Jurkat, Clone E6-1 (cell line): ENCODE measurements around the gene CFDP1.
A peak's percentile ranks its signal among the peaks of the same experiment; 100 is the strongest.

Experiments used
- DNase-seq: peaks from one replicate; pipeline ENCODE4 v3.0.0-alpha.2; 2011; ENCODE audit warnings: low read depth, low spot score
- H3K4me3 ChIP-seq: 2 replicates; pipeline ENCODE4 v1.5.1; 2011; ENCODE audit warnings: mild to moderate bottlenecking, low read length, control low read depth, moderate library complexity

CFDP1 gene

DNA sequence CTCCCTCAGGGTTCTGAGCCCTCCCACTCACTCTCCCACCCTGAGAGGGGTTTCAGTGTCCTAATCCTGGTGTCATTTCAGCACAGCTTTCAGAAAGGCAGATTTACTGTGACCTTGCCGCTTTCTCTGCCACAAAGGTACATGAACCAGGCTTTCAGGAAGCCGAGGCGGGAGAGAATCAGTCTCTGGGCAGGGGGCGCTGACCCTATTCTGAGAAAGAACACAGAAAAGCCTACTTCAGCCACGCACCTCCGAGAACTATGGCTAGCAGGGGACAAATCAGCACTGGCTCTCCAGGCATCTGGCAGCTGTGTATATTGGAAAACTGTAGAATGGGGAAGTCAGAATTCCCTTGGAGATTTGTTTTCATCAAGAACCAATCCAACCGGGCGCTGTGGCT lies 124.1 kb downstream of the CFDP1 start:
- no peak overlapping the region for H3K4me3 ChIP-seq
- no peak for DNase-seq

GRCh38 chr16:75308011-75308410 lies 125.3 kb downstream of the CFDP1 start:
- H3K4me3 ChIP-seq = no peak overlapping the region
- DNase-seq = no peak

GRCh38 chr16:75307506-75307905 lies 125.8 kb downstream of the CFDP1 start:
- H3K4me3 ChIP-seq = no peak overlapping the region
- DNase-seq = no peak

GRCh38 chr16:75306099-75306762 lies 127.1 kb downstream of the CFDP1 start:
- H3K4me3 ChIP-seq = no peak overlapping the region
- DNase-seq = no peak

DNA sequence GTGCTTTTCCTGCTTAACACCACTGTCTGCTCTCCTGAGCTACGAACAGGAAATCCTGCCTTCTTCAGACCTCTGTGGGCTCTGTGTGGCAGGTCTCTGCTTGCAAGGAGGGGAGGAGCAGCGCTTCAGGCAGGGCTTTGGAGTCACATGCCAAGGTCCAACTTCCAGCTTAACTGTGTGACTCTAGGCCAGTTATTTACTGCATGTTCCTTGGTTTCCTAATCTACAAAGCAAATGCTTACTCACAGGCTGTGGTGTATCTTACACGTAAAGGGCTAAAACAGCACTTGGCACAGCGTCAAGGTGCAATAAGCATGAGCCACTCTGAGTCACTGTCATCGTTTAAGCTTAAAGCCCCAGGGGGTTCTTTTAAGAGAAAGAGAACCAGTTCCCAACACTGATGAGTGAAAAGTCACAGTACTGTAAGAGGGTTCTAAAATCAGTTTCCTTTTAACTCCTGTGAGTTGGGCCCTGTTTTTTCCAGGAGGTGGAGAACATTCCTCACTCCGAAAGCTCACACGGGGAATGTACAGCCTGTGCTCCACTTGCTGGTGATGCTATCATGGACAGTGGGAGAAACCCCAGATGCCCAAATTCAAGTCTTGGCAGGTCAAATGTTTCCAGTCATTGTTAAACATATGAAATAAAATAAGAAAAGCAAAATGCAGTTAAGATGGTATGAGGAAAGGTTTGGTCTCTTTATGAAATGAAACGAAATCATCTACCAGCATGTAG lies 127.8 kb downstream of the CFDP1 start:
- H3K4me3 ChIP-seq = no peak overlapping the region
- DNase-seq = peak; percentile 68

DNA sequence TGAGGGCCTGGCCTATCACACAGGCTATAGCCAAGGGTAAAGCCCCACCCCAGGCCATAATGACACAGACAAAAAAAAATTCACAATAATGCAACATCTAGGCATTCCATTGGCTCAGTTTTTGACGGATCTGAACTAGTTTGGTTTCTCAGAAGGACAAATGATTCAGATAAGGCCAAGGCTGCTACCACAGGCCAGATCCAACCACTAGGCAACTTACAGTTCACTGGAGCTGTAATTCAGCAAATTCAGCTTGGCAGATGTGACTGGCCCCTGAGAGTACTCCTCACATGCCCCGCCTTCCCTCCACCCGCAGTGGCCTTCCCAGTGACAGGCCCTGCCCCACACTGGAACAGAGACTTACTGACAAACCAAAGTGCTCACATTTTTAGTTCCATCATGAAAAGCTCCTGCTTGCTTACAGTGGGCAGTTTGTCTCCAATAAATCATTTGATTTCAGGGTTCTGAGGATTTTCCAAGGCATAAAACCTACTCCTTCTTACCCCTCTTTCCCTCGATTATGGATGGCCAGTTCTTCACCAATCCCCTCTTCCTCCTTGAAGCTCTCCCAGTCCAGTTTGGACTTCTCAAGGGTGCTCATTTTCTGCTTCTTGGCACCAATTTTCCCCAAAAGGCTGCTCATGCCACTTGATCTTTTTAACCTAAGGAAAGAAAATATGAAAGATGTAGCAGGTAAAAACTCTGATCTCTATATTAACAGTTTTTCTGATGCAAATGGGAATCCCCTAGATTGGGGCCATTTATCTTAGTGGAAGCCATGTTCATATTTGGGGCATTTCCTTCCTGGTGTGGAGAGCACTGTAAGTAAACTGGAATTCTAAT lies 128.6 kb downstream of the CFDP1 start:
- no peak for DNase-seq
- H3K4me3 ChIP-seq = no peak overlapping the region

DNA sequence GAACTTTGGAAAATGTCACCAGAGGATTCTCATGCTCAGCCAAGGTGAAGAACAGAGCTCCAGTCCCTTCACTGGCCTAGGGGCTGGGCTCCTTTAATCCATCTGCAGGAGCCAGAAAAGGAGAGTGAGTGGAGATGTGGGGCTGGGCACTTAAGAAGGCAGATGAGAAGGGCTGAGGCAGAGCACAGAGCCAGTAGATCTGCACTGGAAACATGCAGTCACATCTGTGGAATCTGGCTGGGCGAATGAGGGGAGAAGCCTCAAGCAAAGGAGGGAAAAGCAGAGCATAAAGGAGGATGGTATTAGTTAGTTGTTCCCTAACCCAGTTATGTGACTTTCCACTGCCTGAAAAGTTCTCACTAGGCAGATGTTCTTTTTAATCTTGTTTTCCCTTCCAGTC lies 131.5 kb downstream of the CFDP1 start:
- no peak overlapping the region for H3K4me3 ChIP-seq

DNA sequence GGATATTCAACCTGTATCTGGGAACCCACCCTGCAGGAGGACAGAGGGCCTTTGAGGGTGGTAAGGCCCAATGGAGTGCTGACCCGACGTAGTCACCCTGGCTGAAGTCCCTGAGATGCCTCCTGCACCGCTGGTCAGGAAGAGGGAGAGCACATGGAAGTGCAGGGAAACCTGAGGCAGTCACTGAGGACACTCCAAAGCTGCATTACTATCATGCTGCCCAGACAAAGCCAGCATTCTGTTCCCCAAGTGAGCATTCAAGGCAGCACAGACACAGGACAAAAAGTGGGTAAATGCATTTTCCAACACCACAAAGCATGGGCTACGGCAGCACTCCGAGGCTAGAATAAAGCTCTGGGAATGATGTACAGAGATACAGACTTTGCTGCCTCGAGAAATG lies 135.0 kb downstream of the CFDP1 start:
- no peak overlapping the region for H3K4me3 ChIP-seq
- DNase-seq = no peak

More for the DNA sequence above, 131.5 kb downstream of the CFDP1 start:
- no peak for DNase-seq

- no peak for DNase-seq
- H3K4me3 ChIP-seq = no peak overlapping the region
Observed at GRCh38 chr16:75296606-75297005, 136.7 kb downstream of the CFDP1 start.

DNA sequence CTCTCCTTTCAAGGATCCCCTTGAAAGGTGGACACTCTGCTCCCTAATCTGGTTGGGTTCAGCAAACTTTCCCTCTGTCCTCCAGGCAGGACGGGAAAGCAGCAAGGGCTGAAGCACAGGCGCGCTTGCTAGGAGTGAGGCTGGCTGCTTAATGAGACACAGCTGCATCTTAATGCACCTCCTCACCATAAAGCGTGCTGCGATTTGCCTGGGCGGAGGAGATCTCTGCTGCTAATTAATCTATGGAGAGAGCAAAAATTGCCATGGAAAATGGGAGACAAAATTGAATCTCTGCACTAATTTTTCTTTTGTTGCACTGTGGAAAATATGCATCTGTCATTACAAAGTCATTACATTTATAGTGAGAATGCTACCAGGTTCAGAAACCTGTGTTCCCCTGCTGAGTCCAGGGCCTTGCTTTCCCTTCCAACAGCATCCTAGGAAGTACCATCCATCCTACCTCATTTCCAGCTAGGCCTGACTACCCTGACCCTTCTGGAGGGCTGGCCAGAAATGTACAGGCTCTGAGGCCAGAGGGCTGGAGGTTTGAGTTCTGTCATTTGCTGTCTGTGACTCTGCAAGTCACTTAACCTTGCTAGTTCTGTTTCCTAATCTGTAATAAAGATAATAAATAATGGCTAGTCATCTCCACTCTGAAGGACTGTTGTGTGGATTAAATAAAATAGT lies 138.4 kb downstream of the CFDP1 start:
- no peak for DNase-seq
- H3K4me3 ChIP-seq = no peak overlapping the region

- no peak for DNase-seq
Observed at GRCh38 chr16:75293772-75294171, 139.5 kb downstream of the CFDP1 start.

GRCh38 chr16:75293173-75293572 lies 140.1 kb downstream of the CFDP1 start:
- H3K4me3 ChIP-seq = no peak overlapping the region
- no peak for DNase-seq

More at GRCh38 chr16:75293772-75294171, 139.5 kb downstream of the CFDP1 start:
- no peak overlapping the region for H3K4me3 ChIP-seq

GRCh38 chr16:75292691-75293090 lies 140.6 kb downstream of the CFDP1 start:
- no peak overlapping the region for H3K4me3 ChIP-seq
- no peak for DNase-seq

- DNase-seq = no peak
Observed at GRCh38 chr16:75289189-75289588, 144.1 kb downstream of the CFDP1 start.

DNA sequence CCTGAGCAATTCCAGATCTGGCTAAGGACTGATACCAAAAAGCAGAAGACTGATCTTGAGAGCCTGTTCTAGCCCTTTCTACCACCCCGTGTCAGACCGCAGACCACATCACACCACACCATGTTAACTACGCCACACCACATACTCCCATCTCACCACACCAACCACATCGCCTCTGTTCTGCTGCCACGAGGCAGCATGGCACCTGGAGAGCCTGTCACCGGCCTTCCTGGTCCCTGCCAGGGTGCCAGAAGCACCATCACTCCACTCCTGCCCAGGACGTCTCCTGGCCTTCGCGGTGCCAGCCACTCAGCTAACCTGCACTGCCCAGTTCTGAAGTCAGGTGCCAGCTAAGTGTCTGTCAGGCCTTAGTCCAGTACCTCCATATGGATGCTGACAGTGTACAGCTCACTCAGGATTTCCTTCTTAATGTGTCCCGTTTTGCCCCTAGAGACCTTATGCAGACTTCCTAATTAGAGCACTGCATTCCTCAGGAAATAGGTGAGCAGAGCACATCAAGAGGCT lies 144.6 kb downstream of the CFDP1 start:
- DNase-seq = peak; percentile 97
- H3K4me3 ChIP-seq = no peak overlapping the region

More at GRCh38 chr16:75289189-75289588, 144.1 kb downstream of the CFDP1 start:
- H3K4me3 ChIP-seq = no peak overlapping the region

GRCh38 chr16:75288181-75288580 lies 145.1 kb downstream of the CFDP1 start:
- no peak overlapping the region for H3K4me3 ChIP-seq

GRCh38 chr16:75287708-75288107 lies 145.6 kb downstream of the CFDP1 start:
- DNase-seq = no peak
- H3K4me3 ChIP-seq = no peak overlapping the region

More at GRCh38 chr16:75288181-75288580, 145.1 kb downstream of the CFDP1 start:
- no peak for DNase-seq

- DNase-seq = no peak
- no peak overlapping the region for H3K4me3 ChIP-seq
Observed at GRCh38 chr16:75286389-75286788, 146.9 kb downstream of the CFDP1 start.
